NCI-H2171 (cell line): Measurements from ENCODE around the gene WDR5B.
"Not testable (repeated sequence)": the region's sequence is repeated elsewhere in the genome, so short reads cannot be mapped to it uniquely, and the experiment has no call there.

Experiments
- DNase-seq: peaks from one replicate; lab custom pipeline; 2025; lab: John Stamatoyannopoulos, UW

The WDR5B gene

GRCh38 chr3:122415762-122416654 lies at the start of gene WDR5B:
Gene WDR5B, minus strand, starts transcription at chr3:122416062. Its CDS starts 534 bp downstream, at chr3:122415528.
- no peak for DNase-seq

DNA sequence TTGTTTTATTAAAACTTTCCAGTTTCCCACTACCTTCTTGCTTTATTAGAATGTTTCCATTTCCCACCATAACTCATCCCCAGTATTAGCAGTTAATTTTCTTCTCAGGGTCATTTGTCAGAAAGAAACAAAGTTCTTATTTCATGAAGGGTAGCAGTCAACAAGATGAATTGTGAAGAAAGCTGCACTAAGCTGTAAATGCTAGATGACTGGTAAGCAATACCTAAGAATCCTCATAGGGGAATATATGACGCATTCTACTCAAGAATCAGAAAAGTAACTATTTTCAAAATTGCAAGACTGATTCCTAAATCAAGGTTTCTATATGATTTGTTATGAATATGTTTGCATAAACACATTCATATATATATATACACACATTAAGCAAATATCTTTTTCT lies 48.8 kb upstream of the WDR5B start:
- DNase-seq: no peak

GRCh38 chr3:122462406-122462805 lies 46.5 kb upstream of the WDR5B start:
- DNase-seq: no peak

DNA sequence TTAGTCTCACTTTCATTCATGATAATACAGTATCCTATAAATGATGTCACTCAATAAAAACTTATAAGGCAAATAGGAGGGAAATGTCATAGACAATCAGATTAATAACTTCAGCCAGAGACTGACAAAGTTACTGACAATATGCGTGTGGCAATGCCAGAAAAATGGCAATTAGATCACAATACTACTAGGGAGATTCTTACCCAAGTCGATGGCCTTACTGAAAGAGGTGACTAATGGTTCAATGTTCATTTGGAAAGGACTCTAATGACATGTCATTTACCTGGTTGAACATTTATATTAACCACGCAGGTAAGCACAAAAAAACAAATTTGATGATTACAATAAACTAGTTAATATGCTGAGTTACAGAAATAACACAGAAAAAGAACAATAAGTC lies 45.9 kb upstream of the WDR5B start:
- no peak for DNase-seq

DNA sequence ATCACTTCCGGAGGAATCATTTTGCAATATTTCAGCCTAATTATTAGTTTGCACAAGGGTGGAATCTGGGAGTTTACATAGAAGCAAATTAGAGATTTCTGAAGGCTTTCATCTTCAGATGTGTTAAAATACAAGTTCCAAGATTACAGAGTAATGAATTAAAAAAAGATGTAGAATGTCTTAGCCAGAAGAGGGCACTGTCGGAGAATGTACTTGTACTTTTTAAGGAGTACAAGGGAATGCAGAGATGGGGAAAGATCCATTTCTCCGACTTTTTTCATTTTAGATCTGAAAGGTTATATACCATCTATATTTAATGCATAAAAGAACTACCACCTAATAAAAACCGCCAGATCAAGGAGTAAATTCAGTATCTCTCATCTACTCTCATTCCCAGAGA lies 43.1 kb upstream of the WDR5B start:
- DNase-seq: no peak

DNA sequence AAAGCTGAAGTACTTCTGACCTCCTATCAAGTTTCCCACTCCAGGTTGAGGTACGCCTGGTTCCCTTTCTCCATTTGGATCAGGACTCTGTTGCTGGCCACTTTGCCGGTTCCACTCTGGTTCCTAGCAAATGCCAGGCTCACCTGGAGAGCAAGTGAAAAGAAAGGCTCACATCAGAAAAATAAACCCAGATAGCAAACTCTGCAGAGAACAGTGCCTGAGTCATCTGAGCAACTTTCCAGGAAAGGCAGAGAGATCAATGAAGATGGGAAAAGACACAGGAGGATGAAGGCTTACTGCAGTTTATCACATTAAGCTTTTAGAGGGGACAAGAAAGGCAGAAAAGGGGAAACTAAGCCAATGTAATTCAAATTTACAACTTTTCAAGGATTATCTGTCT lies 41.8 kb upstream of the WDR5B start:
- DNase-seq: no peak

- DNase-seq: no peak
These were observed 40.2 kb upstream of the WDR5B start for GRCh38 chr3:122456074-122456473.

DNA sequence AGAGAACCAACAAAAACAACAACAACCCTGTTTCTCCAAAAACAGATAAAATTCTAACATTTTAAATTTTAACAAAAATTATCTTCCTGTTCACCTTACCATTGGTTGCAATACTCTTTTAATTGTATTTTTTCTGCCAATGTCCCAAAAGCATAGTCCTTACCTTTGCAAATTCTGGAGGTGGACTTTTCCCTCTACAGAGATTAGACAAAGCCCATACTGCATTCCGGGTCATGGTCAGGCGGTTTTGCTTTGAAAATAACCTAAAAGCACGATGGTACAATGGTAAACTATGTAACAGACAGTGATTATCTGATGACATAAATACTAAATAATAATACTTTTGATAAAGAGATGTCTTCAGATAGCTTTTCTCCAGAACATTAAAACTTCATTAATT lies 35.5 kb upstream of the WDR5B start:
- no peak for DNase-seq

- DNase-seq: not testable (repeated sequence)
These were observed 32.4 kb upstream of the WDR5B start for GRCh38 chr3:122448218-122448617.

DNA sequence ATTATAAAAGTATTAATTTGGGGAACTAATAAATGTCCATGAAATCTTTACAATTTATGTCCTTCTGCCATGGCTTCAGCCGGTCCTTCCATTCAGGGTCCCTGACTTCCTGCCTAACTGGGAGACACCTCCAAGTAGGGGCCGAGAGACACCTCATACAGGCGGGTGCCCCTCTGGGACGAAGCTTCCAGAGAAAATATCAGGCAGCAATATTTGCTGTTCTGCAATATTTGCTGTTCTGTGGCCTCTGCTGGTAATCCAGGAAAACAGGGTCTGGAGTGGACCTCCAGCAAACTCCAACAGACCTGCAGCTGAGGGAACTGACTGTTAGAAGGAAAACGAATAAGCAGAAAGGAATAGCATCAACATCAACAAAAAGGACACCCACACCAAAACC lies 28.6 kb upstream of the WDR5B start:
- DNase-seq: not testable (repeated sequence)

- DNase-seq: not testable (repeated sequence)
These were observed 28.1 kb upstream of the WDR5B start for GRCh38 chr3:122443762-122444490.

DNA sequence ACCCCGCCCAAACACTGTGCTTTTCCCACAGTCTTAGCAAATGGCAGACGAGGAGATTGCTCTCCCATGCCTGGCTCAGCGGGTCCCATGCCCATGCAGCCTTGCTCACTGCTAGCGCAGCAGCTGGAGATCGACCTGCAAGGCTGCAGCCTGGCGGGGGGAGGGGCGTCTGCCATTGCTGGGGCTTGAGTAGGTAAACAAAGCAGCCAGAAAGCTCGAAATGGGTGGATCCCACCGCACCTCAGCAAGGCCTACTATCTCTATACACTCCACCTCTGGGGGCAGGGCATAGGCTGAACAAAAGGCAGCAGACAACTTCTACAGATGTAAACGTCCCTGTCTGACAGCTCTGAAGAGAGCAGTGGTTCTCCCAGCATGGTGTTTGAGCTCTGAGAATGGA lies 27.2 kb upstream of the WDR5B start:
- no peak for DNase-seq

DNA sequence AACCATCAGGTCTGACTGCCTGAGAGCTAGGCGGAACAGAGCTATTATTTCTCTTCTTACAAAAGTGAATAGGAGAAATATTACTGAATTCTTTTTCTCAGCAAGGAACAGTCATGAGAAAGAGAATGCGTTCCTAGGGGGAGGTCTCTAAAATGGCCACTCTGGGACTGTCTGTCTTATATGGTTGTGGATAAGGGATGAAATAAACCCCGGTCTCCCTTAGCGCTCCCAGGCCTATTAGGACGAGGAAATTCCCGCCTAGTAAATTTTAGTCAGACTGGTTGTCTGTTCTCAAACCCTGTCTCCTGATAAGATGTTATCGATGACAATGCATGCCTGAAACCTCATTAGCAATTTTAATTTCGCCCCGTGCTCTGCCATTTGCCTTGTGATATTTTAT lies 20.1 kb upstream of the WDR5B start:
- no peak for DNase-seq

GRCh38 chr3:122430371-122430770 lies 14.5 kb upstream of the WDR5B start:
- no peak for DNase-seq

- no peak for DNase-seq
These were observed 12.1 kb upstream of the WDR5B start for GRCh38 chr3:122427857-122428471.

DNA sequence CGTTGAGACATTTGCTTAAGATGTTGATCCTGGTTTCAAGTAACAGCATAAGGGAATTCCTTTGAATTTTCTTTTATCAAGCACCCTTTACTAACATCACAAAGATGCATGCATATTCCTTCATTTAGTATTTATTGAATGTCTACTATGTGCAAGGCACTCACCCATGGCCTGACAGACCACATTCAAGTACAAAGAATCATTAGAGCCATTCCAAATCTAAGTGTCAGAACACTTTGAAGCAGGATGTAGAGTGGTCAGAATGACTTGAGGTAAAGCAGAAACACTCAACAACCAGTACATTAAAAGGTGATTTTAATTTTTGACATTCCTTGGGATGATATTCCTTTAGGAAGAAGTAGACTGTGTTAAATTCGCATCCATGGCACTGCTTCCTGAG lies 6.0 kb upstream of the WDR5B start:
- no peak for DNase-seq

DNA sequence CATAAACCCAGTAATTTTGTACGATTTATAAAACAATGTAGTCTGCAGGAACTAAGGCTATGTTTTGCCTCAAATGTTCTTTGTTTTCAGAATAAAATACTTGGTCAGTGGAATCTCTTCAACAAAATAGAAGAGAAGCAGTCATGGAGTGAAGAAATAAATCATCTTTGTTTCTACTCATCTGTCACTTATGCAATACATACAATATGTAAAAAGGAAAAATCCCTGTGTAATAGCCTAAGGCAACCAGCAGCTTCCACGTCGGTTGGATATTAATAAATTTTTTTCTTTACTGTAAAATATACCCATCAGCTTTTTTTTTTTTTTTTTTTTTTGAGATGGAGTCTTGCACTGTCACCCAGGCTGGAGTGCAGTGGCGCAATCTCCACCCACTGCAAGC lies 5.2 kb upstream of the WDR5B start:
- DNase-seq: no peak

GRCh38 chr3:122416966-122417365 lies 1.1 kb upstream of the WDR5B start:
- no peak for DNase-seq

DNA sequence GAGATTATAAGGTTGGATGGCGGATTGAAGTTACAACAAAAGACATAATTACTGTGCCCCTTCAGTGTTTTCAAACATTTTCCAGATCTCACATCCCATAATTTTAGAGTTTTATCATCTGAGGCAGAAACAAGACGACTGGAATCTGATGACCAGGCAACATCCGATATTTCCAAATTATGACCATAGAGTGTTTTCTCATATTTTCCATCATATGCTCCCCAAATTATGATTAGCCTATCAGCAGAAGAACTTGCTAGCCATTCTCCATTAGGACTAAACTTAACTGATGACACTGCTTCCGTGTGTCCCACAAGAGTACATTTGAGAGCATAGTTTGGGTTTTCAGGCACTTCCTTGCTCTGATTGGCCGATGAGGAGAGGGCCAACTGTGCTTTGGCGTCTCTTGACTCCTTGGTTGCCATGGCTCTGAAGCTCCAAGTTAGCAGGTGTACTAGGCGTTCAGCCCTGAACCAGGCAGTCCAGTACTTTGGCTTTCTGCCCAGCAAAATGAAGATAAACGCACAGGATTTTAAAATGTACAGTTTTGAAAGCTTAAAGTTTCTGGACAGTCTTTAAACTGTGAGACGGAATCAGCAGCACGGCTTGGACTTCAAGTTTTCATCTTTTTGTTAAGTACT lies 638 bp downstream of the WDR5B start:
- DNase-seq: no peak

DNA sequence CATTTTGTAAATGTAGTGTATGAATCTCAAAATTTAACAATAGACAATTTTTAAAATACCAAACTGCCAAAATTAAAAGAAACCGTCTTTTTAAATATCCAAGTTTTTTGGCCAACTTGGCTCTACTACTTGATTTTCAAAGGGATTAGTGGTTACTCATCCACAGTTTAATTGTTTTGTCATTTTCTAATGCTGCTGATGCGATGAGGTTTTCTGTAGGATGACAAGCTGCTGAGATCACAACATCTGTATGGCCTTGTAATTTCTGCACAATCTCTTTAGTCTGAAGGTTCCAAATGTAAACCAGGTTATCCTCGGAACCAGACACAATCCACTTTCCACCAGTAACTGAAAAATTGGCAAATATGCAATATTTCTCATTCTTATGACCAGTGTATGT lies 1.5 kb downstream of the WDR5B start:
- no peak for DNase-seq

DNA sequence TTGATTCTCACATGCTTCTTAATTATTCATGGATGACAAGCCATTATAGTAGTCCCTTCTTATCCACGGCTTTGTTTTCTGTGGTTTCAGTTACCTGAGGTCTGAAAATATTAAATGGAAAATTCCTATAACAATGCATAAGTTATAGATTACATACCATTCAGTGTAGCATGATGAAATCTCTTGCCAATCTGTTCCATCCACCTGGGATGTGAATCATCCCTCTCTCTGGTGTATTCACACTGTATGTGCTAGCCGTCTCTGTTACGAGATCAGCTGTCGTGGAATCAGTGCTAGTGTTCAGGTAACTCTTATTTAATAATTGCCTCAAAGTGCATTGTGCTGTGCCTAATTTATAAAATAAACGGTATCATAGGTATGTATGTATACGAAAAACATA lies 5.2 kb downstream of the WDR5B start:
- DNase-seq: peak; percentile 31

DNA sequence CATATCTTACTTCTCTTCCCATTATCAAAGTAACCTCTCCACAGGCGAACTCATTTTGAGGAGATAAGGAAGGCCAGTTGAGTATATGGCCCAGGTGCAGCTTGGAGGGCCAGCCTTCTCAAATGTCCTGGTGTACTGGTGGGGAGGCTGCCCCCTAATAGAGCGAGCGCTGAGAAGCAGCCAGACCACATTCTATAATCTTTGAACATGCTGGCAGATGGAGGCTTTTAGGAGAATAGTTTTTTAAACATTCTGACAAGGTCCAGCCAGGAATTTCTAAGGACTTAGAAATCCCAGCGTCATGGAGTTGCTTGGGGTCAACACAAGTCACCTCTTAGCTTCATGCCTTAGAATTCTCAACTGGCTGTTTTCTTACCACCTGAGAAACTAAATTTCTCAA lies 5.8 kb downstream of the WDR5B start:
- no peak for DNase-seq
